ENCODE measurements around the gene TNFRSF19. TPM values are rescaled to one million over a fixed set of nuclear protein-coding genes. Genes with fewer than 3 reads are reported as not detected.

The TNFRSF19 gene
- total RNA-seq, 1 donor from 2014 or later, result 41.6 TPM

GRCh38 chr13:23598369-23598768, 28.2 kb downstream of the TNFRSF19 start:
- intact Hi-C loops (cut with micrococcal nuclease), result no loop called here

GRCh38 chr13:23599083-23599925, 29.1 kb downstream of the TNFRSF19 start:
- intact Hi-C loops (cut with micrococcal nuclease), result no loop called here

More at GRCh38 chr13:23598369-23598768, 28.2 kb downstream of the TNFRSF19 start:
- ATAC-seq, result no peak
- DNase-seq, result no peak

GRCh38 chr13:23600100-23600499, 29.9 kb downstream of the TNFRSF19 start:
- intact Hi-C loops (cut with micrococcal nuclease), result no loop called here
- DNase-seq, result no peak
- ATAC-seq, result no peak

More at GRCh38 chr13:23599083-23599925, 29.1 kb downstream of the TNFRSF19 start:
- ATAC-seq, result no peak
- no peak for DNase-seq

DNA sequence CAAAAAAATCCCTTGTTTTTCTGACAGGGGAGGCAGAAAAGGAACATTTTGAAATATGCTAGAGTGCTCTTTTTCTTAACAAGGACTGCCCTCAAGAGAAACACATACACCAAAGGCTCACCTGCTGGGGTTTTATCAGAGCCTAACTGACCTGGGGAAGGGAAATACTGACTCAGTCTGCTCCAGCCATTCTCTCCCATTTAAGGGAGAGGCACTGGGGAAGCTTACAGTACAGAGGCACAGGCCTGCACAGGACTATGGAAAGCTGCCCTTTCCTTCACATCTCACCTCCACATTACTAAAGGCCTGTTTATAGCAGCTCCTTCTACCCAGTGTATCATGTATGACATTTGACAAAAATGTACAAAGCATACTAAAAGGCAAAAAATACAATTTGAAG, 30.3 kb downstream of the TNFRSF19 start:
- intact Hi-C loops (cut with micrococcal nuclease), result no loop called here
- DNase-seq, result no peak
- peak; percentile 30 for ATAC-seq

DNA sequence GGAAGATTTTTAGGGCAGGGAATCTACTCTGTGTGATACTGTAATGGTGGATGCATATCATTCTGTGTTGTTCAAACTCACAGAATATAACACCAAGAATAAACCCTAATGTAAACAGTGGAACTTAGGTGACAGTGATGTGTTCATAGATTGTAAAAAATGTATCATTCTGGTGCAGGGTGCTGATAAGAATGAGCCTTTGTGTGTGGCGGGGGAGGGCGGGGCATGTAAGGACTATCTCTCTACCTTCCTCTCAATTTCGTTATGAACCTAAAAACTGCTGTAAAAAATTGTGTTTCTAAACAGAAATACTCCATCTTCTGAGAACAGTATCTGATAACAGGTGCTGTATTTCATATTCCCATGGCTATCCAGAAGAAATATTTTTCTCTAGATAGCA, 35.6 kb downstream of the TNFRSF19 start:
- DNase-seq, result no peak
- intact Hi-C loops (cut with micrococcal nuclease), result no loop called here
- ATAC-seq, result no peak

- no peak for DNase-seq
- no peak for ATAC-seq
- intact Hi-C loops (cut with micrococcal nuclease), result no loop called here
Measured at GRCh38 chr13:23608138-23608537, 37.9 kb downstream of the TNFRSF19 start.

DNA sequence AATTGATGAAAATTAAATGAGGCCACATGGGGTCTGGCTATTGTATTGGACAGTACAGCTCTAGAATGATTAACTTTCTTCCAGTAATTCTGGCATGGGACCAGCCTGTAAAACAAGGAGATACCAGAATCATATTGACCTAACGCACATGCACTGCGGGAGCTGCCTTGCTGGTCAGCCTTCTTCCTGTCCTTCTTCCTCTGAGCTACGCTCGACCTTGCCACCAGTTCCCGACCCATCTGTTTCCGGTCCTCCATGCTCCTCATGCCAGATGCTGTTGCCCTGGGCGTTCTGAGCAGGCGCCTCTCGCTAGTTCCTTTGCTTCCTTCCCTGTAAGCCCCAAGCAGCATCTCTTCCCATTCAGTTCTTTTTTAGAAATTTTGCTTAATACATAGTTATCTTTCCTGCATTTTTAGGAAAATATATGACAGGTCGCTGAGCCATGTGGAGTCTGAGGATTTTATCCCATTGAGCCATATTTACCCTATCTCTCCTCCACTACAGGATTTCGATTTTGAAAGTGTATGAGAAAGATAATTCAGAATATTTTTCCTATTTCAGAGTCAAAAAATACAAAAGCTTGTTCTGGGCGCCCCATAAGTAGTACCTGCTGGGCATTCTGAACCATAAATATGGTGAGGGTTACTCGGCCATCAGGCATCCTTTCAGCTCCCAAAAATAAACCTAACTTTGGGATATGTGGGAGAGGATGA, 38.6 kb downstream of the TNFRSF19 start:
- DNase-seq, result peak; percentile 70
- ATAC-seq, result peak; percentile 66
- intact Hi-C loops (cut with micrococcal nuclease), result no loop called here

DNA sequence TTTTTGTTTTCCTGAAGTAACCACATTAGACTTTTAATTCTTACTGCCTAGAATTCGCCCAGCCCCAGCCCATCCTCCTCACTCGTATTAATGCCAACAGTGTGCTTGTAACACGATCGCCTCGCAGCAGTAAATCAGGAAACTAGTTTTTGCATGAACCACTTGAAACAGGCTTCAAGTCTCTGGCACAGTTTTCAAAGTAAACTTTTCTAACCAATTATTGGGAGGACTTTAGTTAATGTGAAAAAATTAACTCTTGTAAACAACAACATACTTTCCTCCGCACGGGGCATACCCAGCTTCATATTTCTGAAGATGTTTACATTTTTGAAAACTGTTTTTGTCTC, 39.2 kb downstream of the TNFRSF19 start:
- DNase-seq, result no peak
- ATAC-seq, result peak; percentile 70
- intact Hi-C loops (cut with micrococcal nuclease), result no loop called here

DNA sequence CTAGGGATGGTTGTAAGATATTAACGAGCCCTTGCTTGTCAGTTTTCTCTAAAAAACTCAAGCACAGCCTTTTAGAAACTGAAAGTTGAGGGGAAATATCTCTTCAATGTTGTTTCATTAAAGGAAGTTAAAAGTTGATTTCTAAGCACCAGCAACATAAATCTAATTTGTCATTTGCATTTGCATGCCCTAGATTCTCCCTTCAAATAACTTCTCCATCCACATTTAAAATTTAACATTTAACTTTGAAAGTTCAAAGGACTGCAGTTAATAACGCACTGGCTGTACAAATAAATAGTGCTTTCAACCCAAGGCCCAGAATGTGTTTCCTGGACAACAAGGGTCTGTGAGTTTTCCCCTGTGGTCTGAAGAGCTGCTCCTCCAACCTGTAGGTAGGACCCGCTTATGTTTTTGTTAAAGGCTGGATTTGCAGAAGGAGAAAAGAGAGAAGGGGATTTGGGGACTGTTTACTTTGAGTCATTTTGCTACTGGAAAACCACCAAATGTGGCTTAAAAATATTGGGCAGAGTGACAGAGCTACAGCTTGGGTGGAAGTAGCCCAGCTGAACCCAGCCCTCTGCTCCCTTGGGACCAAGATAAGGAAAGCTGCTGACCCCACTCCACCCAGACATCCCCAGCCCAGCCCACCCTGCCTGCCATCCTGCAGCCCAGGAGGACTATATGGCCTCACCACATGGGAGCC, 39.8 kb downstream of the TNFRSF19 start:
- DNase-seq (peak; percentile 55), ATAC-seq (peak; percentile 80)
- intact Hi-C loops (cut with micrococcal nuclease), result no loop called here

DNA sequence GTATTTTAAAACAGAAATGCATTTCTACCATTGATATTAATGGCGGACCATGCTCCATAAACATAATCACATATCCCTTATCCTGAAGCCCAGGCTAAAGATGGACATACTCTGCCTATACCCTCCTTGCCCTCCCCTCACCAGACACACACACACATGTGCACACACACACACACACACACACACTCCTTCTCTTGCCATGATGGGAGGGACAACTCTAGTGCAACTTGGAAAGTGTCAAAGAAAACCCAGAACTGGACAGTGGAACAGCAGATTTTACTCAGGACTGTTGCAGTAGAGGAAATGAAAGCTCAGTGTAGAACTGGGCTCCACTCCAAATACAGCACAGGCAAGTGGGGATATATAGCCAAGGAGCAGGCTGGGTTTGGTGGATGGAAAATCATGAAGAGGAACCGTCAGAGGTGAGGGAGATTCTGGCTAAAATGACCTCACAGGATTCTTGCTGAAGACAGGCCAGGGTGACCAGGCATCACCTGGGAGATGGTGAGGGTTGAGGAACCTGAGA, 40.8 kb downstream of the TNFRSF19 start:
- ATAC-seq, result peak; percentile 80
- intact Hi-C loops (cut with micrococcal nuclease), result no loop called here
- DNase-seq, result no peak

GRCh38 chr13:23612182-23612581, 42.0 kb downstream of the TNFRSF19 start:
- no peak for DNase-seq
- intact Hi-C loops (cut with micrococcal nuclease), result no loop called here
- no peak for ATAC-seq

DNA sequence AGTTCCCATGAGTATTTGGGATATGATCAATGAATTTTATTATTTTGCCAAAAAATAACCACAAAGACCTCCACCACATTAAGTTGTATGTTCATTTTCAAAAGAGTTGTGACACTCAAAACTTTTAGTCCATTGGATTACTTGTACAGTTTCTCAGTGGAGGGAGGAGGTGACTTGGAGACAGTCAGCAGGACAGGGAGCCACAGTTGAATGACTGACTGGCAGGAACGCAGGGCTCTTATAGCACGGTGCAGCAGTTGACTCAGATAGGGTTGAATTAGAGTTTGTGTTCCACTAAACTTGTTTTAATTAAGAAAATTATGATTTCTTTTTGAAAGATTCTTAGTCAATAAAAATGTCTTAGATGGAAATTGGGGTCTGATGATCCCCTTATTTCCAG, 42.5 kb downstream of the TNFRSF19 start:
- intact Hi-C loops (cut with micrococcal nuclease), result no loop called here
- DNase-seq (no peak), ATAC-seq (no peak)

DNA sequence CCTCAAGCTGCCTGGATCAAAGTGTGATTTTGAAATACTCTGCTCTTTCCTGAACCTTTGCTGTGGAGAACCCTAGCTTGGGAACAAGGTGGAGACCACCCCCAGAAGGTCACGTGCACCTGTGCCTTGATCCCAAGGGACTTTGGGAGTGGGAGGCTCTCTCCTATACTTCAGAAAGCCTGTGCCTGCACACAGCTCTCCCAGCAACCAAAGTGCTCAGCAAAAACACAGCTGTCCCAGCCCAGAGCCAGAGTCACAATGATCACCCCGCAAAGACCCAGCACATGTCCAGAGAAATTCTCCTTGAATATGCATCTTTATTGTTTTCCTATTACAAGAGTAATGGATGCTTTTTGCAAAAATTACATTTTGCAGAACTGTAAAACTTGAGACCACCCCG, 43.4 kb downstream of the TNFRSF19 start:
- no peak for ATAC-seq
- intact Hi-C loops (cut with micrococcal nuclease), result no loop called here
- no peak for DNase-seq

DNA sequence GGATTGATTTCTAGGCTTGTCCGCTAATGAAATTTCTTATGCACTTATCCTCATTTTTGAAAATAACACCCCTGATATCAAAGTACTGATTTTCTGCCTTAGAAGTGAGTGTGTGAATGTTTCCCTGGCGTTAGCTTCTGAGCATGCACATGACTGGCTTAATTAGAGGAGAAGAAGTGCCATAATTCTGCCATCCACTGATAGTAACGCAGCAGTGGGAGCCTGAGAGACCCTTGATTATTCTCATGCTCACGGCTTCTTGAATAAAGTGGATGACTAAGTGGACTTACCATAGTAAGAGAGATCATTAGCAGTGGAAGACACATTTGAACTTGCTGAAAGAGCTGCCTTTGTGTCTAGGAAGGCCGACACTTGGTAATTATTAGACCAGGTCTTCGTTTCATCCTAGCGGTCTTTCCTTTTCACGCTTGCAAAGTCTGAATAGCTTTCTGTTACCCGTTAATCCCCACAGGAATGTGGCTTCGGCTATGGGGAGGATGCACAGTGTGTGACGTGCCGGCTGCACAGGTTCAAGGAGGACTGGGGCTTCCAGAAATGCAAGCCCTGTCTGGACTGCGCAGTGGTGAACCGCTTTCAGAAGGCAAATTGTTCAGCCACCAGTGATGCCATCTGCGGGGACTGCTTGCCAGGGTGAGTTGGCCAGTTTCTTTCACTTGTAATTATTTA, 45.3 kb downstream of the TNFRSF19 start:
- intact Hi-C loops (cut with micrococcal nuclease), result no loop called here
- DNase-seq (no peak), ATAC-seq (no peak)

GRCh38 chr13:23616228-23616627, 46.0 kb downstream of the TNFRSF19 start:
- intact Hi-C loops (cut with micrococcal nuclease), result no loop called here

DNA sequence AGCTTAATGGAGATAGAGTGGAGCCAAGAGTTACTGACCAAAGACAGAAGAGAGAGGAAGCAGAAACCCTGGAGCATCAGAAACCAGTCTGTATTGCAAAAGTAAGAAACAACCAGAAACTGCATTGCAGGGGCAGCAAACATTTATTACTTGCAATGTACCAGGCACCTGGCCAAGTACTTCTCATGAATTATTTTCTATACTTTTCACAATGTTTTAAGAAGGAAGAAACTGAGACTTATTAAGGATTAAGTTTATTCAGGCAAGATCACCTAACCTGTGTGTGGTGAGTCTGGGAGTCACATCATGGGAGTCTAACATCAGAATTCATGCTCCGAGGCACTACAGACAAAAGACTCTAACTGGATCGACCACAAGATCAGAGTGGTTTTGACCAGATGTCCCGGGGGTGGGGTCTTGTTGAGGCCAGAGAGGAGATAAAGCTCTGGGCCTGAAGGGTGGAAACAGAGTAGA, 47.4 kb downstream of the TNFRSF19 start:
- intact Hi-C loops (cut with micrococcal nuclease), result no loop called here
- DNase-seq (no peak), ATAC-seq (no peak)

More at GRCh38 chr13:23616228-23616627, 46.0 kb downstream of the TNFRSF19 start:
- ATAC-seq (no peak), DNase-seq (no peak)

DNA sequence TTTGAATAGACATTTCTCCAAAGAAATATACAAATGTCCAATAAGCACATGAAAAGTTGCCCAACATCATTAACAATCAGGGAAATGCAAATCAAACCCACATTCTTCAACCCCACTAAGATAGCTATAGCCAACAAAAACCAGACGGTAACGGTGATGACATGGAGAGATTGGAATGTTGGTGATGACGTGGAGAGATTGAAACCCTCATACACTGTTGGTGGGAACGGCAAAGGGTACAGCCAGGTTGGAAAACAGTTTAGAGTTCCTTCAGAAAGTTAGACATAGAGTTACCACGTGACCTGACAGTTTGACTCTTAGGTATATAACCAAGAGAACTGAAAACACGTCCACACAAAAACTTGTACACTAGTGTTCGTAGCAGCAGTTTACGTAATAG, 48.1 kb downstream of the TNFRSF19 start:
- ATAC-seq (peak; percentile 59), DNase-seq (no peak)
- intact Hi-C loops (cut with micrococcal nuclease), result no loop called here

DNA sequence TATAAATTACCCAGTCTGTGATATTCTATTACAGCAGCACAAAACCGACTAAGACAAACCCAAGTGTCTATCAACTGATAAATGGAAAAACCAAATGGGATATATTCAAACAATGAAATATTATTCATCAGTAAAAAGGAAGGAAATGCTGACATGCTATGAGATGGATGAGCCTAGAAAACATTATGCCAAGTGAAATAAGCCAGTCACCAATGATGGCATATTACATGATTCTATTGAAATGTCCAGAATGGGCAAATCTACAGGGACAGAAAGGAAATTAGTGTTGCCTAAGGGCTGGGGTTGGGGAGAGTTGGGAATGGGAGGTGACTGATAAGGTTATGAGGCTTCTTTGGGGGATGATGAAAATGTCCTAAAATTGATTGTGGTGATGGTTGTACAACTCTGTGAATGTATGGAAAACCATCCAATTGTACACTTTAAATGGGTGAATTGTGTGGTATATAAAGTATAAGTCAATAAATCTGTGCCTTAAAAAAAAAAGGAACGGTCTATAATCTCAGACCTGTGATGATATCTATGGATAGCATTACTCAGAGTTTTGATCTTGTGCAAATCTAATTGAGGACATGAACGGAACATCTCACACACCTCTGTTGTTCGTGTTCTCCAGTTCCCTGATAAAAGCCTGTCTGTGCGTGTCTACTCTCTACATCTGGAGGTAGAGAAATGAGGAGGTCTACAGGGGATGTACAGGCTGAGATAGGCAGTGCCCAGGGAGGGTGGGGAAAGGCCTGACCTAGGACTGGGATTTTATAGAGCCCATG, 49.0 kb downstream of the TNFRSF19 start:
- DNase-seq (no peak), ATAC-seq (no peak)
- intact Hi-C loops (cut with micrococcal nuclease), result no loop called here

Measured in left ventricle myocardium superior (tissue), 1 donor.